ENCODE data around the gene ZNF22. TPM values are rescaled to one million over a fixed set of nuclear protein-coding genes. Genes with fewer than 3 reads are reported as not detected.

Gene ZNF22
- total RNA-seq, 1 experiment from 2014 or later = 36.9 TPM

- WGBS (ENCODE audit: extremely low coverage, insufficient read length, low lambda C conversion rate) = no CpG with 5 or more reads among the region's 4 CpGs
- no peak overlapping the region for H3K56ac ChIP-seq (ENCODE audit: insufficient read length, low read depth, low read length)
- H4K20me1 ChIP-seq (ENCODE audit: control insufficient read depth, insufficient read depth, insufficient read length) = no peaks in the 10 kb centered on the region
- H2BK12ac ChIP-seq (ENCODE audit: insufficient read length, low read depth, low read length) = no peak overlapping the region
- Mint-ChIP-seq H3K36me3 (ENCODE audit: insufficient read depth in 1 of 3, low read depth in 3 of 3) (peaks cover 5 to 18% (median 9%) of the 10 kb centered on the region in 3 experiments; a peak in 6 of 7 replicates), H3K27ac (no peak overlapping the region; a peak in 1 of 7 replicates), H3K4me3 (no peak overlapping the region), H3K4me1 (peaks cover 45 to 46% of the 10 kb centered on the region in 2 experiments), H3K27me3 (ENCODE audit: low read depth) (peaks cover 13% of the 10 kb centered on the region), H3K9me3 (no peaks in the 10 kb centered on the region)
- DNase-seq = no peak
- no peaks in the 10 kb centered on the region for H3K9me3 ChIP-seq (ENCODE audit: control insufficient read depth, low read depth, low read length)
- no peak overlapping the region for H3K4me2 ChIP-seq (ENCODE audit: insufficient read depth, insufficient read length, low read length)
- no peak overlapping the region for H2AFZ ChIP-seq (ENCODE audit: low read length)
- TF ChIP-seq, protein P1, sequence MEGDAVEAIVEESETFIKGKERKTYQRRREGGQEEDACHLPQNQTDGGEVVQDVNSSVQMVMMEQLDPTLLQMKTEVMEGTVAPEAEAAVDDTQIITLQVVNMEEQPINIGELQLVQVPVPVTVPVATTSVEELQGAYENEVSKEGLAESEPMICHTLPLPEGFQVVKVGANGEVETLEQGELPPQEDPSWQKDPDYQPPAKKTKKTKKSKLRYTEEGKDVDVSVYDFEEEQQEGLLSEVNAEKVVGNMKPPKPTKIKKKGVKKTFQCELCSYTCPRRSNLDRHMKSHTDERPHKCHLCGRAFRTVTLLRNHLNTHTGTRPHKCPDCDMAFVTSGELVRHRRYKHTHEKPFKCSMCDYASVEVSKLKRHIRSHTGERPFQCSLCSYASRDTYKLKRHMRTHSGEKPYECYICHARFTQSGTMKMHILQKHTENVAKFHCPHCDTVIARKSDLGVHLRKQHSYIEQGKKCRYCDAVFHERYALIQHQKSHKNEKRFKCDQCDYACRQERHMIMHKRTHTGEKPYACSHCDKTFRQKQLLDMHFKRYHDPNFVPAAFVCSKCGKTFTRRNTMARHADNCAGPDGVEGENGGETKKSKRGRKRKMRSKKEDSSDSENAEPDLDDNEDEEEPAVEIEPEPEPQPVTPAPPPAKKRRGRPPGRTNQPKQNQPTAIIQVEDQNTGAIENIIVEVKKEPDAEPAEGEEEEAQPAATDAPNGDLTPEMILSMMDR (conservative IDR thresholded peaks at IDR 0.05) = no peak
- no peak overlapping the region for H3K4ac ChIP-seq (ENCODE audit: low read depth, low read length)
- no peaks in the 10 kb centered on the region for H3K79me1 ChIP-seq (ENCODE audit: insufficient read depth, low read depth, low read length, poor library complexity, severe bottlenecking)
- no peak overlapping the region for H2BK120ac ChIP-seq (ENCODE audit: low read depth, low read length, poor library complexity, severe bottlenecking)
- no peak overlapping the region for H3K23ac ChIP-seq (ENCODE audit: insufficient read length, low read depth, low read length)
- no peaks in the 10 kb centered on the region for H3K79me2 ChIP-seq (ENCODE audit: insufficient read depth, low read length)
- H4K5ac ChIP-seq (ENCODE audit: insufficient read length, low read depth, low read length) = no peak overlapping the region
- no peak overlapping the region for H2AK5ac ChIP-seq (ENCODE audit: insufficient read length, low read length)
- no peak overlapping the region for H3K18ac ChIP-seq (ENCODE audit: insufficient read length, low read depth, low read length)
- H3K27ac ChIP-seq (ENCODE audit: insufficient read length, low read depth, low read length) = no peak overlapping the region
- no peak overlapping the region for H3T11ph ChIP-seq (ENCODE audit: low read length)
- no peak overlapping the region for H4K91ac ChIP-seq (ENCODE audit: insufficient read length, low read depth, low read length)
- H2BK5ac ChIP-seq (ENCODE audit: insufficient read length, low read length) = no peak overlapping the region
- H3K9ac ChIP-seq (ENCODE audit: extremely low read depth, insufficient read length, low read length) = no peak overlapping the region
- H4K8ac ChIP-seq (replicated peaks; ENCODE audit: insufficient read length, low read depth, low read length) = no peak overlapping the region
- H3K14ac ChIP-seq (ENCODE audit: insufficient read depth, low read length) = no peak overlapping the region
- H3K4me1 ChIP-seq (ENCODE audit: insufficient read depth, low read length) = peaks cover 15% of the 10 kb centered on the region
- H2BK20ac ChIP-seq (ENCODE audit: low read depth, low read length, poor library complexity, severe bottlenecking) = no peak overlapping the region
- no peak overlapping the region for H2BK15ac ChIP-seq (ENCODE audit: low read depth, low read length)
- H3K27me3 ChIP-seq (ENCODE audit: insufficient read depth, low read length) = no peaks in the 10 kb centered on the region
- H3K23me2 ChIP-seq (ENCODE audit: insufficient read length, low read depth, low read length, poor library complexity, severe bottlenecking) = peaks cover 11% of the 10 kb centered on the region
Observed at GRCh38 chr10:44956717-44957706, 43.7 kb upstream of the ZNF22 start.

All from H9 (cell line).